HG02763 (cell line): Measurements from ENCODE around the gene IRS1.
"Not testable (repeated sequence)": the region's sequence is repeated elsewhere in the genome, so short reads cannot be mapped to it uniquely, and the experiment has no call there.

Experiments used
- ATAC-seq: cut with Tn5 transposase; IDR thresholded peaks from one replicate; pipeline ENCODE4 v1.9.1; 2021; ENCODE audit warnings: mild to moderate bottlenecking, moderate library complexity; ENCODE audit not compliant: unreplicated experiment

IRS1 gene, protein sequence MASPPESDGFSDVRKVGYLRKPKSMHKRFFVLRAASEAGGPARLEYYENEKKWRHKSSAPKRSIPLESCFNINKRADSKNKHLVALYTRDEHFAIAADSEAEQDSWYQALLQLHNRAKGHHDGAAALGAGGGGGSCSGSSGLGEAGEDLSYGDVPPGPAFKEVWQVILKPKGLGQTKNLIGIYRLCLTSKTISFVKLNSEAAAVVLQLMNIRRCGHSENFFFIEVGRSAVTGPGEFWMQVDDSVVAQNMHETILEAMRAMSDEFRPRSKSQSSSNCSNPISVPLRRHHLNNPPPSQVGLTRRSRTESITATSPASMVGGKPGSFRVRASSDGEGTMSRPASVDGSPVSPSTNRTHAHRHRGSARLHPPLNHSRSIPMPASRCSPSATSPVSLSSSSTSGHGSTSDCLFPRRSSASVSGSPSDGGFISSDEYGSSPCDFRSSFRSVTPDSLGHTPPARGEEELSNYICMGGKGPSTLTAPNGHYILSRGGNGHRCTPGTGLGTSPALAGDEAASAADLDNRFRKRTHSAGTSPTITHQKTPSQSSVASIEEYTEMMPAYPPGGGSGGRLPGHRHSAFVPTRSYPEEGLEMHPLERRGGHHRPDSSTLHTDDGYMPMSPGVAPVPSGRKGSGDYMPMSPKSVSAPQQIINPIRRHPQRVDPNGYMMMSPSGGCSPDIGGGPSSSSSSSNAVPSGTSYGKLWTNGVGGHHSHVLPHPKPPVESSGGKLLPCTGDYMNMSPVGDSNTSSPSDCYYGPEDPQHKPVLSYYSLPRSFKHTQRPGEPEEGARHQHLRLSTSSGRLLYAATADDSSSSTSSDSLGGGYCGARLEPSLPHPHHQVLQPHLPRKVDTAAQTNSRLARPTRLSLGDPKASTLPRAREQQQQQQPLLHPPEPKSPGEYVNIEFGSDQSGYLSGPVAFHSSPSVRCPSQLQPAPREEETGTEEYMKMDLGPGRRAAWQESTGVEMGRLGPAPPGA (N-terminal part only)

DNA sequence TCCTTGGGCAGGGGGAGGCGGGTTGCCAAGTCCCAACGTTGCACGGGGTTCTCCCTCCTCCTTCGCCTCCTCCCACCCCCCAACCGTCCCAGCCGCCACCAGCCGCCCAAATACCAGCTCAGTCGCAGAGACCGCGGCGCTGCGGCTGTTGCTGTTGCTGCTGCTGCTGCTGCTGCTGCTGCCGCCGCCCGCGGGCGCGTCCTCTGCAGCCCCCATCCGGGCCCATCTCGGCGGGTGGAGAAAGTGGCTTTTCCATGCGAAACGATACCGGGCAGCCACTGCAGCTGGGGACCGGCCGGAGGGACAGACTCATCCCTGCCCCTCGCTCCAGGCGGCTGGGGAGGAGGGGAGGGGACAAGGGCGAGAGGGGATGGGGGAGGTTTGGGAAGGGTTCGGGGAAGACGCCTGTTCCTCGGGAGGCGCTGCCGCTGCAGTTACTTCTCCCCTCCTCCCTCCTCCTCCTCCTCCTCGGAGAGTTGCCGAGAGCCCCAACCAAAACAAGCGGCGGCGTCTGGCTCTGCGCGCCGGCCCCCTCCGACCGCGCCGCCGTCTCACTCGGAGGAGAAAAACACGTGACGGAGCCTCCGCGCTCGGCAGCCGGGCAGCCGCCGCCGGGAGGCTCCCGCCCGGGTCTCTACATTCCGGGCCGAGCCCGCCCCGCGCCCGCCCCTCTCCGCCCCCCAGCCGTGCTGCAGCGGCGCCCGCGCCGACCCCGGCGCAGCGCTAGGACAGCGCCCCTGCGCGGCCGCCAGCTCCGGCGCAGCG, at the start of gene IRS1:
TSS of gene IRS1 (minus strand) at position 610 of the 765 bp plus-strand sequence. CDS start 1,082 bp downstream, outside the sequence.
- ATAC-seq: peak; percentile 32

DNA sequence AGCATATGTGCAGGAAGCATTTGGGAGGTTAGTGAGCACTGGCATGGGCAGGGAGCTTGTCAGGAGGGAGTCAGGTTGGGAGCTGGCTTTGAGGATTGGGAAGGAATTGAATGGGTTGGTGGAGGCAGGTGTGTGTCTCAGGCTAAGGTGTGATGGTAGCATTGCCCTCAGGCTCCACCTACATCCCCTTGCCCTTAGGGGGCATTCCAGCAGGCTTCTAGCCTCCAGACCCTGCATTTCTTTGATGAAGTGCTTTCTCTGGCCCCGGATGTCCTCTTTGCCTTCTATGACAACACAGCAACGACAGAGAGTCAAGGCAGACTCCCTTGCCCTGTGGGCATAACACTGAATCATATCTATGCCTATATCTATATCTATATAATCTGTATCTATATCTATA, 49.7 kb upstream of the IRS1 start:
- ATAC-seq: no peak

DNA sequence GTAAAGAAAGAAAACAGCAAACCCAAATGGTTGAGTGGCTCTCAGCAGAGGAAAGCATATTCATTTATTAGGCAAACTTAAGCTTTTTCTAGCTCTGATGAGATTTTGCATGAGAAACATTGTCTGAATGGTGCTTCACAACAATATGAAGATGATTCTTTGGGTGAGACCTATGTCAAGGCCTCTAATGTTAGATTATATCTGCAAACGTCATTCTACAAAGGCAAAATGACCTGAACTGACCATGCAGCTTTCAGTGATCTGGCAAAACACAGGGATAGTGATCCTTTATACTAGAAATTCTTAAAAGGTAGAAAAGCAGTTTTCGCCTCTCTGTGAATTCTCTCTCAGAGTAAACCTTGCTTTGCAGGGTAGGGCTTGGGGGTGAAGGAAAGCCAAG, 47.9 kb upstream of the IRS1 start:
- ATAC-seq: no peak

DNA sequence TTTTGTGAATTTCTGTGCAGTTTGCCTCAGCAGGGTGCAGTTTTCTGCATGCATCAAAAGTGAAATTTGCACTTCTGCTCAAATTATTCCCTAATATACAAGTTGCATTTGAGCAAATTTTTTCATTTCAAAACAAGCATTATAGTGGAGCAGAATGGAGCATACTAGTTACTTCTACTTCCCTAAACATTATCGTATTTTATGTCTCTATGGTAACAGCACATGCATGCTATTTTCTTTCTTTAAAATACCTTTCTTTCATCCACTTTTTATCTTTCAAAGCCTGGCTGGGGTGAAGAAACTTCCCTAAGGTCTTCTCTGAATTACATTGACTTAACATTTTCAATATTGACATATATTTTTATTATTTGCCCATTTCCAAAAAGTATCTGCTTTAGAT, 47.5 kb upstream of the IRS1 start:
- no peak for ATAC-seq

DNA sequence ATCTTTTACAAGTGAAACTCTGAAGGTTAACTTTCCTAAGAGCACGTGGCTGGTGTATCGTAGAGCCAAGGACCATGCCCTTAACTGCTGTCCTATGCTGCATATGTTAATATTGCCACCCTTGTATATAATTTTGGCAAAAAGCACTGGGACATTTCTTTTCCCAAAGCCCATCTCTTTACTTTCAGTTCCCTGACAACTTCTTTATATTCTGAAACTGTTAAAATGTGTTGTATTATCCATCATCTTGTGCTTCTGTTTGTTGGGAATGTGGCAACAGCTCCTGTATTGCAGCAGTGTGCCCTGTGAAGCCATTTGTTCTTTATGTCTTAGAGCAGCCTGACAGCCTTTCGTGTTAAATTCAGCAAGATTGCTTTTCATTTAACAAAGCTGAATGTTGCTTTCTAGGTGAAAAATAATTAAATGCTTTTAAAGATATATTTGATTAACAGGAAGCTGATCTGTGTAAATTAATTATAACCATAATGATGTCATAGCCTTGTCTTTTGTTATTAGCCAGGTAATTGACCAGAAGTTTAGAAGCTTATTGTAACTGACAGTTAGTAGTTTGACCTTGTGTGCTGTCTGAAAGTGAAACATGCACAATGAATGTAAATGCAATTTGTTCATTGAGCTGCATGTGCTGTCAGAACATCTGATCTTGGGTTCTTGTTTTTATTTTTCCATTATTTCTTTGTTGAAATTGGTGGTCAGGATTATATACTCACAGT, 45.9 kb upstream of the IRS1 start:
- ATAC-seq: no peak

DNA sequence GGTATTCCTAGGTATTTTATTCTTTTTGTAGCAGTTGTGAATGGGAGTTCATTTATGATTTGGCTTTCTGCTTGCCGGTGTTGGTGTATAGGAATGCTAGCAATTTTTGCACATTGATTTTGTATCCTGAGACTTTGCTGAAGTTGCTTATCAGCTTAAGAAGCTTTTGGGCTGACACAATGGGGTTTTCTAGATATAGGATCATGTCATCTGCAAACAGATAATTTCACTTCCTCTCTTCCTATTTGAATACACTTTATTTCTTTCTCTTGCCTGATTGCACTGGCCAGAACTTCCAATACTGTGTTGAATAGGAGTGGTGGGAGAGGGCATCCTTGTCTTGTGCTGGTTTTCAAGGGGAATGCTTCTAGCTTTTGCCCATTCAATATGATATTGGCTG, 43.4 kb upstream of the IRS1 start:
- not testable (repeated sequence) for ATAC-seq

DNA sequence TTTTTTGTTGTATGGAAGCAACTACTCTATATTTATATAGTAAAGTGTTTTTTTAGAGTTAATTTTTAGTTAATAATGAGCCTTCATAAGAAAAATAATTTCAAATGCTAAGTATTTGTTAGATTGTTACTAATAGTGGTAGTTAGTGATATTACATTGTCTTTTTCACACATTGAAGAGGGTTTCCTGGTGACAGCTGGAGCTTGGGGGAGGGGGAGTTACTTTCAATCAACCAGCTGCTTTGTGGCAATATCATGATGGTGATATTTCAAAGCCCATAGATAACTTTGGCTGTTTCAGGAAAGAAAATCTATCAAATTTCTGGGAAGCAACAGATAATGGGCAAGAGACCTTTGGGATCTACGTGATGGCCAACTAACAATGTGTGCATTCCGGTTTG, 40.3 kb upstream of the IRS1 start:
- ATAC-seq: no peak

DNA sequence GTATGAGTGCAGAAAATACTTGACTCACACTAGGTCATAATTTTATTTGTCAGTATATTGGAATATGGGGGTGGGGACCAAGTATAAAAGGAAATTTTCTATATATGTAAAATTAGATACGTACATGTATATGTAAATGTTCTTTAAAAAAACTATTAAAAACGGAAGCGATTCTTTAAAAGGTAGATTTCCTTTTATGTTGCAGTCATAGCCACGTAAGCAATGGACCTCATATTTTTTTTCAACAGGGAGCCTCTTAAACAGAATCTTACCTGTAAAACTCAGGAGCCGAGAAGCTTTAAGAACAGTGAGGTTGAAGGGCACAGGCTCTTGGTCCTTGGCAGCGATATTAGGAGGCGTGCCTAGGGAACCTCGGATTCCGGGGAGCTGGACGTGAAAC, 39.5 kb upstream of the IRS1 start:
- ATAC-seq: no peak

DNA sequence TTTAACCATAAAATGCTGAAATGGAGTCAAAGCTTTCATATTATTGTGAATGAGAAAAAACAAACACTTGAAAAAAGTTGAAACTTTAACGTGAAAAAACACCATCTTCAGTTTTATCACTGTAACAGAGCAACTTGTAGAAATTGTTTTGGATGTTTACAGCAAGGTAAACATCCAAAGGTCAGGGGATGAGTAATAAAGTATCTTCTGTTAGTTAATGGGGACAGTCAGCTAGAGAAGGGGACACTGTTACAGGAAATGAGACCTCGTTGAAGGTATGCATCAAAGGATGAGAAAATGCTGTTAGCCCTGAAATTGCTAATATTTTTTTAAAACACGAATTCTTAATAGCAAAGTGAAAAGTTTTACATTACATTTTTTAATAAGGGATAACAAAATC, 39.1 kb upstream of the IRS1 start:
- no peak for ATAC-seq

DNA sequence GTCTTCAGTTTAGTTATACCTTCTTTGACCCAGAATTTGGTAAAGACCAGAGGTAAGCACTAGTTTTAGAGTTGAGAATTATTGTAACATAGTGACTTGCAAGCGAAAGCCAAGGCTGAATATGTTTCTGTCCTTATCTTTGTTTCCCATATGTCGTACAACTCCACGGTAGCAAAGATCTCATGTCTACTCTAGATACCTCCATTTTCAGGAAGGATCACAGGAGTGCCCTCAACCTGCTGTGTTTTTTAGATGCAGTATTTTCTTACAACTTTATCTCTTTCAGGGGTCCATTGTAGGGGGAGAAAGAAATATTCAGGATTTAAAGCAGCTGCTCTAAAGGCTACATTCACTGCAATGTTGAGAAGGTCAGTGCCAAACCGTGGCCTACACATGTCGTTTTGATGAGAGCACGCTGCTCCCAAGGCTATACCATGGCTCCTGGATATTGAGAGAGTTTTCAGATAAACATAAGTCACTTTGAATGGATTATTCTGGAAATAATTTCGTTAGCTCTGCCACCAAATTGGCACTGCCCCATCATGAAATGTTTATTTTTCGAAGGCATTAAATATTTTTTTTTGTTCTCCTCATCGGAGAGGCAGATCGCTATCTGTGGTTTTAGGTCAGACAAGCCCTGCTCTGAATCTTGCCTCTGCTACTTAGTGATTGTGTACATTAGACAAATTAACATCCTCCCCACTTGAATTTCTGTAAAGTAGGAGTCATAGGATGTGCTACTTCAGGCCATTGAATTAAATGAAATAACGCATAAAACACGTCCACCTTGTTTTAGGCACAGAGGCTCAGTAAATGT, 38.4 kb upstream of the IRS1 start:
- ATAC-seq: no peak

DNA sequence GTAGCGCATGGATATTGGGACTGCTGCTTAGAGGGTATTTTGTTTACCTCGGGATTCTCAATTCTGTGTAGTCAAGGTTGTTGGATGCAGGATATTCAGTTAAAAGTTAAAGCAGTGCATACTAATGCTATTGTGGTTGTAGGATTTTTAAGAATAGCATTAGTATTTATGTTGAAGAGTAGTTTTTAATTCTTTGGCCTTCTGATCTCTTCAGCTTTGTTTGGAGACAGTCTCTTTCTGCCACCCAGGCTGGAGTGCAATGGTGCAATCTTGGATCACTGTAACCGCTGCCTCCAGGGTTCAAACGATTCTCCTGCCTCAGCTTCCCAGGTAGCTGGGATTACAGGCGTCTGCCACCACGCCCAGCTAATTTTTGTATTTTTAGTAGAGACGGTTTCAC, 37.7 kb upstream of the IRS1 start:
- no peak for ATAC-seq

DNA sequence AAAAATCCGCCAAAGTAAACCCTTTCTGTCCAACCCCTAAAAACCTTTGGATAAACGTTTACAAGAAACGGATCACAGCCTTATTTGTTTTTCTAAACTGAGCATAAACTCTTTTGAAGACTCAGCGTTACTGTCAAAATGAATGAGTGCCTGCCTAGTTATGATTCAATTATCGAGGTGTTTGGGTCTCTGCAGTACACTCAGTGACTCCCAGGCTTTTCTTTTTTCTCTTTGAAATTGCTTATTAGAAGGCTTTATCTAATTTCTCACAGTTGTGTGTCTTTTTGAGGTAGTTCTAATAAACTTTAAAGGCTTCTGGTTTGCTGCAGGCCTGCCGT, 36.9 kb upstream of the IRS1 start:
- ATAC-seq: peak; percentile 2

DNA sequence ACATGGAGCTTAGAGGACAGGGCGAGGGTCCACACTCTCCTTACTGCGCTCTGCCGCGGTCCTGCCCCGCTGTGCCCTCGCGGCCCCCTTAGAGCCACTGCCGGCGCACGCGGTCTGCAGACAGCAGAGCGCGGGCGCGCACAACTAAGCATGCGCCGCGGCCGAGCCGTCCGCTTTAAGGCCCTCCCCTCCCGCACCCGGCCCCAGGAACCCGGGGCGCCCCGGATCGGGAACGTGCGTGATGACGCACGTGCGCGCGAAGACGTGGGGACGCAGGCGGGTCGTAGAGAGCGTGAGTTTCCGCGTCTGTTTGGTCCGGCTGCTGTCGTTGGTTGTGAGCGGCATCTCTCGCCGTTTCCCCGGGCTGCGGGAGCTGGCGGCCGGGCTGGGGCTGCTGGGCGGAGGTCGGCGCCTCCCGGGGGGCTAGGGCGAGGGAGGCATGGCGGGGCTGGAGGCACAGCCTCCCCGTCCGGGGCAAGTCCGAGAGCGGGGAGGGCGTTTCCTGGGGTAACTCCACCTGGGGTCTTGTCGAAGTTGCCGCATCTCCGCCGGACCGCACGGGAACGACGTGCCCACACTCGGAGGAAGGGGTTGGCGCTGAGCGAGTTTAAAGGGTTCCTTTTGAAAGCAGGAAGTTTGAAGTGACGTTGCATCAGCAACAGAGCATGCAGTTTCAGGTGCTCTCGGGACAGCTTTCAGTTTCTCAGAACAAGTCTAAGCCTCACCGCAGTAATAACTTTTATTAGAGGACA, 36.4 kb upstream of the IRS1 start, which contains the start of gene RHBDD1:
TSS of gene RHBDD1 (plus strand) at position 259 of the 752 bp plus-strand sequence. CDS start 28,640 bp downstream, outside the sequence.
- ATAC-seq: peak; percentile 84

DNA sequence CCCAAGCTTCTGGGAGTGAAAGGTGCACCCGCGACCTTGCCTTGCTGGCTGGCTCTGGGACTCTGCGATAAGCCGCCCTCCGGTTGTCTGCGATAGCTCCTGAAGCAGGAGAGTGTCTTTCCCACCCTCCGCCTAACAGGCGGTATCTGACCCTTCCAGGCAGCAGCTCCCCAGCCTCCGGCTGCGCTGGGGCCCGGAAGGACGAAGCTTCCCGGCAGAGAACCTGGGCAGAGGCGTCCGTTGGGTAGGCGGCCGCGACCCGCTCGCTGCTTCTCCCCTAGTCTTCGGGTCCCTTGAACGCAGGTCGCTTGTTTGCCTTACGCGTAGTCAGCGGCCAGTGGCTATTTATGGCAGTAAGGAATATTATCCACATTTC, 35.8 kb upstream of the IRS1 start:
- peak; percentile 28 for ATAC-seq

DNA sequence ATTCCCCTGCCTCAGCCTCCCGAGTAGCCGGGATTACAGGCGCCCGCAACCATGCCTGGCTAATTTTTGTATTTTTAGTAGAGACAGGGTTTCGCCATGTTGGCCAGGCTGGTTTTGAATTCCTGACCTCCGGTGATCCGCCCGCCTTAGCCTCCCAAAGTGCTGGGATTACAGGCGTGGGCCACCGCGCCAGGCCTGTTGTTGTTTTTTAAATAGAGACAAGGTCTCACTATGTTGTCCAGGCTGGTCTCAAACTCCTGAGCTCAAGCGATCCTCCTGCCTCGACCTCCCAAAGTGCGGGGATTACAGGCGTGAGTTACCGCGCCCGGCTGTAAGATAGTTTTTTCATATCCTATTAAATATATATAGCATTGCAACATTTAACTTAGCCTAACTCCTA, 35.3 kb upstream of the IRS1 start:
- ATAC-seq: not testable (repeated sequence)

DNA sequence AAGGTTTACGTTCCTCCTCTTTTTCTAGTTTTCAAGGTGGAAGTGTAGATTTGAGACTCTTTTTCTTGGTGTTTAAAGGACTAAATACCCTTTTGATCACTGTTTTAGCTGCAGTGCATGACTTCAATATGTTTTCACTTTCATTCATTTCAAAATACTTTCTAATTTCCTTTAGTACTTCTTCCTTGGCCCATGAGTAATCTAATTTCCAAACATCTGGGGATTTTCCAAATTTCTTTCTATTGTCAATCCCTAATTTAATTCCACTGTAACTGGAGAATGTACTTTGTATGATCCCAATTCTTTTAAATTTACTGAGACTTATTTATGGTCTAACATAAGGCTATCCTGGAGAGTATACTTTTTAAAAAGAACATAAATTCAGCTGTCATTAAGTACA, 32.4 kb upstream of the IRS1 start:
- no peak for ATAC-seq

DNA sequence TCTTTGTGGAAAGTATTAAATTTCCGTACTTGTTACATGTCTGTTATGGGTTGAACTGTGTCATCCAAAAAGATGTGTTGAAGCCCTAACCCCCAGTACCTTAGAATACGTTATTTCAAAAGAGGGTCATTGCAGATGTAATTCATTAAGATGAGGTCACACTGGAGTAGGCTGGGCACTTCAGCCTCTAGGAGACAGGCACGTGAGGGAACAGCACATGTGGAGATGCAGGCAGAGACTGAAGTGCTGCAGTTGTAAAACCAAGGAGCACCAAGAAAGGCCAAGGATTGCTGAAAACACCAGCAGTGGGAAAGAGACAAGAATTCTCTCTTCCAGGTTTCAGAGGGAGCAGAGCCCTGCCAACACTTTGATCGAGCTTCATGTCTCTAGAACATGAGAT, 31.6 kb upstream of the IRS1 start:
- no peak for ATAC-seq

DNA sequence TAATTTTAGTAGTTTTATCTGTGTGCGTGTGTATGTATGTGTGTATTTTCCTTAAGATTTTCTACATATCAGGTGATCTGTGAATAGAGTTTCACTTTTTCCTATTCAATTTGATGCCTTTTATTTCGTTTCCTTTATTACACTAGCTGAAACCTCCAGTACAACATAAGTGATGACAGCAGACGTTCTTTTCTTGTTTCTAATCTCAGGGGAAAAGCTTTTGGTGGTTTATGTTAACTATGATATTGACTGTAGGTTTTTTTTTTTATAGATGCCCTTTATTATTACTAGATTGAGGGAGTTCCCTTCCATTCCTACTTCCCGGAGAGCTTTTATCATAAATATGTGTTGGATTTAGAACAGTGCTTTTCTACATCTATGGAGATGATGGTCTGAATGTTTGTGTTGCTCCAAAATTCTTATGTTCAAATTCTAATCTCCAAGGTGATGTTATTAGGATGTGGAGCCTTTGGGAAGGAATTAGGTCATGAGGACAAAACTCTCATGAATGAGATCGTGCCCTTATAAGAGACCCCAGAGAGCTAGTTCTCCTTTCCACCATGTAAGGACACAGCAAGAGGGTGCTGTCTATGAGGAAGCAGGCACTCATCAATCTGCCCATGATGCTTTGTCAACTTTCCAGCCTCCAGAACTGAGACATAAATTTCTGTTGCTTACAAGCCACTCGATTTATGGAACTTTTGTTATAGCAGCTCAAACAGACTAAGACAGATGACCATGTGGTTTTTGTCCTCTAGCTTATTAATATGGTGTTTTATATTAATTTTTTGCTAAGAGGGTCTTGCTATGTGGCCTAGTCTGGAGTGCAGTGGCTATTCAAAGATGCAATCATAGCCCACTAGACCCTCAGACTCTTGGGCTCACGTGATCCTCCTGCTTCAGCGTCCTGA, 30.4 kb upstream of the IRS1 start:
- ATAC-seq: no peak
